ENCODE results near the gene MUC4. TPM values are rescaled to one million over a fixed set of nuclear protein-coding genes. Genes with fewer than 3 reads are reported as not detected.

Gene MUC4
- total and polyA plus RNA-seq, 10 of the 15 experiments (the other 5 are each of a cell fraction or from before 2014, with no cell fraction given) = 0.02 to 0.46 (median 0.27) TPM; not detected in 4

DNA sequence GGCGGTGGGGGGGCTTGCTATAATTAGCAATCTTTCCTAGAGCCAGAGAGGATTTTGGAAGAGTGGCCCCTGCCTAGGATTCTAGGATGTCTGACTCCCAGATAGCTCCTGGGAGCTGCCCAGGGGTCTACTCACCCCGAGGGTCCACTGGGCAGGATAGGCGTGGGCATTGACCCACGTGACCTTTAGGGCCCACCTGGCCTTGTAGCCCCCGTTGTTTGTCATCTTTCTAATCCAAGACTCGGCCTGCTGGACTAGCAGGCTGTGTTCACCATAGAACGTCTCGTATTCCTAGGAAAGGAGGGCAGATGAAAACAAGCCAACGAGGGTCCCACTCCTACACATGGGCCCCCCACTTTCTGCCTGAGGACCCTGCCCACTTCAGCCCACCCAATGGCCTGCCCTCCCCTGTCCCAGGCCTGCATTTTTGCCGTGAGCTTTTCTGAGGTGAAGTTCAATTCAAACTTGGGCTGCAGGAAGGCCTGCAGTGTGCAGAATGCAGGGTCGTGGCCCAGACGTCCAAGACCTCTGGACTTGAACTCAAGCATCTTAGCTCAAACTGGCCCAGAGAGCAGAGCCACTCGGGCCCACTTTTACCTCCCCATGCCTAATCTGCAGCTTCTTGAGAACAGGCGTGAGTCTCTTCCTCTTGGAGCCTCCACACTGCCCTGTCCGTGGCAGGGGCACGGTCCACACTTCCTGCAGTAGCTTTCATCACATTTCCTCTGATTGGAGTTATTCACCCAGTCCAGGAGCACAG is 41.5 kb downstream of the MUC4 start (continued):
- TF ChIP-seq, protein P1, sequence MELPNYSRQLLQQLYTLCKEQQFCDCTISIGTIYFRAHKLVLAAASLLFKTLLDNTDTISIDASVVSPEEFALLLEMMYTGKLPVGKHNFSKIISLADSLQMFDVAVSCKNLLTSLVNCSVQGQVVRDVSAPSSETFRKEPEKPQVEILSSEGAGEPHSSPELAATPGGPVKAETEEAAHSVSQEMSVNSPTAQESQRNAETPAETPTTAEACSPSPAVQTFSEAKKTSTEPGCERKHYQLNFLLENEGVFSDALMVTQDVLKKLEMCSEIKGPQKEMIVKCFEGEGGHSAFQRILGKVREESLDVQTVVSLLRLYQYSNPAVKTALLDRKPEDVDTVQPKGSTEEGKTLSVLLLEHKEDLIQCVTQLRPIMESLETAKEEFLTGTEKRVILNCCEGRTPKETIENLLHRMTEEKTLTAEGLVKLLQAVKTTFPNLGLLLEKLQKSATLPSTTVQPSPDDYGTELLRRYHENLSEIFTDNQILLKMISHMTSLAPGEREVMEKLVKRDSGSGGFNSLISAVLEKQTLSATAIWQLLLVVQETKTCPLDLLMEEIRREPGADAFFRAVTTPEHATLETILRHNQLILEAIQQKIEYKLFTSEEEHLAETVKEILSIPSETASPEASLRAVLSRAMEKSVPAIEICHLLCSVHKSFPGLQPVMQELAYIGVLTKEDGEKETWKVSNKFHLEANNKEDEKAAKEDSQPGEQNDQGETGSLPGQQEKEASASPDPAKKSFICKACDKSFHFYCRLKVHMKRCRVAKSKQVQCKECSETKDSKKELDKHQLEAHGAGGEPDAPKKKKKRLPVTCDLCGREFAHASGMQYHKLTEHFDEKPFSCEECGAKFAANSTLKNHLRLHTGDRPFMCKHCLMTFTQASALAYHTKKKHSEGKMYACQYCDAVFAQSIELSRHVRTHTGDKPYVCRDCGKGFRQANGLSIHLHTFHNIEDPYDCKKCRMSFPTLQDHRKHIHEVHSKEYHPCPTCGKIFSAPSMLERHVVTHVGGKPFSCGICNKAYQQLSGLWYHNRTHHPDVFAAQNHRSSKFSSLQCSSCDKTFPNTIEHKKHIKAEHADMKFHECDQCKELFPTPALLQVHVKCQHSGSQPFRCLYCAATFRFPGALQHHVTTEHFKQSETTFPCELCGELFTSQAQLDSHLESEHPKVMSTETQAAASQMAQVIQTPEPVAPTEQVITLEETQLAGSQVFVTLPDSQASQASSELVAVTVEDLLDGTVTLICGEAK (IDR thresholded peaks at IDR 0.05; ENCODE audit: borderline replicate concordance) = no peak
- TF ChIP-seq TBL1XR1 (IDR thresholded peaks at IDR 0.05; ENCODE audit: low read depth, low read length) (no peak), ESRRA (IDR thresholded peaks at IDR 0.05; ENCODE audit: low read length) (no peak), CHD1 (IDR thresholded peaks at IDR 0.05; ENCODE audit: low read depth, low read length) (no peak), JUNB (IDR thresholded peaks at IDR 0.05) (no peak), PAX8 (IDR thresholded peaks at IDR 0.05) (no peak), USF2 (IDR thresholded peaks at IDR 0.05; ENCODE audit: borderline replicate concordance, low read depth, low read length) (no peak), CREM (IDR thresholded peaks at IDR 0.05; ENCODE audit: low read depth) (no peak)
- TF ChIP-seq, protein P2, sequence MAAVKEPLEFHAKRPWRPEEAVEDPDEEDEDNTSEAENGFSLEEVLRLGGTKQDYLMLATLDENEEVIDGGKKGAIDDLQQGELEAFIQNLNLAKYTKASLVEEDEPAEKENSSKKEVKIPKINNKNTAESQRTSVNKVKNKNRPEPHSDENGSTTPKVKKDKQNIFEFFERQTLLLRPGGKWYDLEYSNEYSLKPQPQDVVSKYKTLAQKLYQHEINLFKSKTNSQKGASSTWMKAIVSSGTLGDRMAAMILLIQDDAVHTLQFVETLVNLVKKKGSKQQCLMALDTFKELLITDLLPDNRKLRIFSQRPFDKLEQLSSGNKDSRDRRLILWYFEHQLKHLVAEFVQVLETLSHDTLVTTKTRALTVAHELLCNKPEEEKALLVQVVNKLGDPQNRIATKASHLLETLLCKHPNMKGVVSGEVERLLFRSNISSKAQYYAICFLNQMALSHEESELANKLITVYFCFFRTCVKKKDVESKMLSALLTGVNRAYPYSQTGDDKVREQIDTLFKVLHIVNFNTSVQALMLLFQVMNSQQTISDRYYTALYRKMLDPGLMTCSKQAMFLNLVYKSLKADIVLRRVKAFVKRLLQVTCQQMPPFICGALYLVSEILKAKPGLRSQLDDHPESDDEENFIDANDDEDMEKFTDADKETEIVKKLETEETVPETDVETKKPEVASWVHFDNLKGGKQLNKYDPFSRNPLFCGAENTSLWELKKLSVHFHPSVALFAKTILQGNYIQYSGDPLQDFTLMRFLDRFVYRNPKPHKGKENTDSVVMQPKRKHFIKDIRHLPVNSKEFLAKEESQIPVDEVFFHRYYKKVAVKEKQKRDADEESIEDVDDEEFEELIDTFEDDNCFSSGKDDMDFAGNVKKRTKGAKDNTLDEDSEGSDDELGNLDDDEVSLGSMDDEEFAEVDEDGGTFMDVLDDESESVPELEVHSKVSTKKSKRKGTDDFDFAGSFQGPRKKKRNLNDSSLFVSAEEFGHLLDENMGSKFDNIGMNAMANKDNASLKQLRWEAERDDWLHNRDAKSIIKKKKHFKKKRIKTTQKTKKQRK (IDR thresholded peaks at IDR 0.05; ENCODE audit: low read depth, low read length) = no peak

Measured in GM12878 (cell line).